ENCODE measurements around the gene MRFAP1L1.

DNA sequence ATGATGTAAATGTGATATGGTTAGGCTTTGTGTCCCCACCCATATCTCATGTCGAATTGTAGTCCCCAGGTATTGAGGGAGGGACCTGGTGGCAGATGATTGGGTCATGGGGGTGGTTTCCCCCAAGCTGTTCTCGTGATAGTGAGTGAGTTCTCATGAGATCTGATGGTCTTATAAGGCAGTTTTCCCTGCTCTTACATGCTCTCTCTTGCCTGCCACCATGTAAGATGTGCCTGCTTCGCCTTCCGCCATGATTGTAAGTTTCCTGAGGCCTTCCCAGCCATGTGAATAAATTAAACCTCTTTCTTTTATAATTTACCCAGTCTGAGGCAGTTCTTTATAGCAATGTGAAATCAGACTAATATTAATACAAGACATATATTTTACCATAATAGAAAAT is 30.3 kb upstream of the MRFAP1L1 start:
- TF ChIP-seq, protein P1, sequence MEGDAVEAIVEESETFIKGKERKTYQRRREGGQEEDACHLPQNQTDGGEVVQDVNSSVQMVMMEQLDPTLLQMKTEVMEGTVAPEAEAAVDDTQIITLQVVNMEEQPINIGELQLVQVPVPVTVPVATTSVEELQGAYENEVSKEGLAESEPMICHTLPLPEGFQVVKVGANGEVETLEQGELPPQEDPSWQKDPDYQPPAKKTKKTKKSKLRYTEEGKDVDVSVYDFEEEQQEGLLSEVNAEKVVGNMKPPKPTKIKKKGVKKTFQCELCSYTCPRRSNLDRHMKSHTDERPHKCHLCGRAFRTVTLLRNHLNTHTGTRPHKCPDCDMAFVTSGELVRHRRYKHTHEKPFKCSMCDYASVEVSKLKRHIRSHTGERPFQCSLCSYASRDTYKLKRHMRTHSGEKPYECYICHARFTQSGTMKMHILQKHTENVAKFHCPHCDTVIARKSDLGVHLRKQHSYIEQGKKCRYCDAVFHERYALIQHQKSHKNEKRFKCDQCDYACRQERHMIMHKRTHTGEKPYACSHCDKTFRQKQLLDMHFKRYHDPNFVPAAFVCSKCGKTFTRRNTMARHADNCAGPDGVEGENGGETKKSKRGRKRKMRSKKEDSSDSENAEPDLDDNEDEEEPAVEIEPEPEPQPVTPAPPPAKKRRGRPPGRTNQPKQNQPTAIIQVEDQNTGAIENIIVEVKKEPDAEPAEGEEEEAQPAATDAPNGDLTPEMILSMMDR (IDR thresholded peaks at IDR 0.05; ENCODE audit: low read length) = no peak
- no peak for TF ChIP-seq EZH2 (IDR thresholded peaks at IDR 0.05; ENCODE audit: borderline replicate concordance, low read length)

Measured in OCI-LY1 (cell line).